Epithelial cell of esophagus (primary cell): Measurements from ENCODE around the gene IQCE.

Source experiments
- DNase-seq: peaks from one replicate; pipeline ENCODE4 v3.0.0; 2010; ENCODE audit warnings: low read depth
- H3K4me3 ChIP-seq: 2 replicates; pipeline ENCODE4 v1.5.1; 2011; ENCODE audit warnings: mild to moderate bottlenecking, low read length, control low read depth
- TF ChIP-seq, protein P1 (sequence below): IDR thresholded peaks from 2 replicates; pipeline ENCODE4 v1.5.1; 2011; ENCODE audit warnings: low read depth, mild to moderate bottlenecking, low read length, control low read depth, inconsistent platforms; ENCODE audit not compliant: insufficient read depth; ENCODE audit errors: missing control alignments

Gene IQCE

DNA sequence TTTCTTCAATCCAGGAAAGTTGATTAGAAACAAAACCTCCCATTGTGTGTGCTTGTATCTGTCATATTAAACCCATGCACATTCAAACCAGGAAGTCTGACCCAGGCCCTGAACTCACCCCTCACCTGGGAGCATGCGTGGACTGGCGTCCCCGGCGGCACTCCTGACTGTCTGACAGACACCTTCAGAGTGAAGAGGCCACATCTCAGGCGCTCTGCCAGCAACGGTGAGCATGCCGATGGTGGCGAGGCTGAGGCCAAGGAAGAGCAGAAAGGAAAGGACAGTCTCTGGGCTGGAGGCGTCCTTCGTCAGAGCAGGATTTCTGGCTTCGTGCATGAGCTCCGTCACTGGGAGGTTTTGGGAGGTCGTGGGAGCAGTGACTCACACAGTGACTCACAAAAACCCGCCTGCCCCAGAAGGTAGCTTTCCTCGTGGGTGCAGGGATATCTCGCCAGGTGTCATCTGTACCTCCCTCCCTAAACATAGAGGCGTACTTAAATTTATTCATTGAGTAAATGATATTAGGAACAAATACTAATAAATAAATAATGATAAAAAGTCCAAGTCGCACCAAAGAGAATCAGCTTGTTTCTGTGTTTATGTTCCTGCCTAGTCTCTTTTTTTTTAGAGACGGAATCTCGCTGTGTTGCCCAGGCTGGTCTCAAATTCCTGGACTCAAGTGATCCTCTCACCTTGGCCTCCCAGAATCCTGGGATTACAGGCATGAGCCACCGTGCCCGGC is 13.5 kb downstream of the IQCE start:
- no peak overlapping the region for H3K4me3 ChIP-seq
- TF ChIP-seq, protein P1, sequence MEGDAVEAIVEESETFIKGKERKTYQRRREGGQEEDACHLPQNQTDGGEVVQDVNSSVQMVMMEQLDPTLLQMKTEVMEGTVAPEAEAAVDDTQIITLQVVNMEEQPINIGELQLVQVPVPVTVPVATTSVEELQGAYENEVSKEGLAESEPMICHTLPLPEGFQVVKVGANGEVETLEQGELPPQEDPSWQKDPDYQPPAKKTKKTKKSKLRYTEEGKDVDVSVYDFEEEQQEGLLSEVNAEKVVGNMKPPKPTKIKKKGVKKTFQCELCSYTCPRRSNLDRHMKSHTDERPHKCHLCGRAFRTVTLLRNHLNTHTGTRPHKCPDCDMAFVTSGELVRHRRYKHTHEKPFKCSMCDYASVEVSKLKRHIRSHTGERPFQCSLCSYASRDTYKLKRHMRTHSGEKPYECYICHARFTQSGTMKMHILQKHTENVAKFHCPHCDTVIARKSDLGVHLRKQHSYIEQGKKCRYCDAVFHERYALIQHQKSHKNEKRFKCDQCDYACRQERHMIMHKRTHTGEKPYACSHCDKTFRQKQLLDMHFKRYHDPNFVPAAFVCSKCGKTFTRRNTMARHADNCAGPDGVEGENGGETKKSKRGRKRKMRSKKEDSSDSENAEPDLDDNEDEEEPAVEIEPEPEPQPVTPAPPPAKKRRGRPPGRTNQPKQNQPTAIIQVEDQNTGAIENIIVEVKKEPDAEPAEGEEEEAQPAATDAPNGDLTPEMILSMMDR: no peak
- DNase-seq: peak; percentile 52

DNA sequence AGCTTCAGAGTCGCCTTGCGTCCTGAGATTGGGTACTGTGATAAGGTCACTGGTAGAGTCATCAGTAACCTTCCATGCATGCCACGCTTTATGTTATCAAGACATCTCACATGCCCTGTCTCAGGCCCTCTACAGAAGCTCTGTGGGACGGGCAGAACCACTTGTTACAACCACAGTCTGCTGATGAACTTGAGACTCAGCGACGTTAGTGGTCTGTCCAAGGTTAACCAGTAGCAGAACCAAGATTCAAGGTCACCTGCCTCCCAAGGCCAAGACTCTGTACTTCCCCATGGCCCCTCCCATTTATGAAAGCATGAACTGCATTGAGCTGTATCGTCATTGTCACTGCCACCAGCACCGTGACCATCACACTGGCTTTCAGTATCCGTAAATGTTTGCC is 15.0 kb downstream of the IQCE start:
- TF ChIP-seq, protein P1: no peak
- DNase-seq: no peak
- no peak overlapping the region for H3K4me3 ChIP-seq

DNA sequence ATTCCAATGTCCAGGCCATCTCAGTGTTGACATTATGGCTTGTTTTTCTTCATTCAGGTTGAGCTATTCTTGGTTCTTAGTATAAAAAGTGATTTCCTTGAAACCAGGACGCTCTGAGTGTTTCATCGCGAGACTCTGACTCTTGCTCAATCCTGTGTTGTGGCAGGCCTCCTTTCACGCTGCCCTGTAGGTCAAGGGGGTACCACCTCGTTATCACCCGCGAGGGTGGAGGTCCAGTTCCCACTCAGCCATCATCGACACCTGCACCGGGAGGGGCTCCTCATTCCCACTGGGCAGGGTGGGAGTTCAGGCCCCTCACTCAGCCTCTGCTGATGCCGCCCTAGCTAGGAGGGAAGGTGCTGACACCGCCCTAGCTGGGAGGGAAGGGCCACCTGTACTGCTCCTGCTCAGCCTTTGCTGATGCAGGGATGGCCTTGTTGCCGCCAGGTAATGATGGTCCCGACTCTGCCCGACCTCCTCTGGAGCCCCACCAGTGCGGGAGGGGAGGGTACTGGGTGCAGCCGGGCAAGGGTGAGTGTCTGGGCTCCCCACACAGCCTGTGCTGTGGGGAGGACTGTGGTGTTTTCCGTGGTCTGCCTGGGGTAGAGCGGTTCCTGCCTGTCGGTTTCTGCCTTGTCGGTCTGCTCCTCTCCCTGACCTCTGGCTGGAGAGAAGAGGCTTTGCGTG is 16.4 kb downstream of the IQCE start:
- TF ChIP-seq, protein P1: no peak
- H3K4me3 ChIP-seq: no peak overlapping the region
- DNase-seq: no peak

DNA sequence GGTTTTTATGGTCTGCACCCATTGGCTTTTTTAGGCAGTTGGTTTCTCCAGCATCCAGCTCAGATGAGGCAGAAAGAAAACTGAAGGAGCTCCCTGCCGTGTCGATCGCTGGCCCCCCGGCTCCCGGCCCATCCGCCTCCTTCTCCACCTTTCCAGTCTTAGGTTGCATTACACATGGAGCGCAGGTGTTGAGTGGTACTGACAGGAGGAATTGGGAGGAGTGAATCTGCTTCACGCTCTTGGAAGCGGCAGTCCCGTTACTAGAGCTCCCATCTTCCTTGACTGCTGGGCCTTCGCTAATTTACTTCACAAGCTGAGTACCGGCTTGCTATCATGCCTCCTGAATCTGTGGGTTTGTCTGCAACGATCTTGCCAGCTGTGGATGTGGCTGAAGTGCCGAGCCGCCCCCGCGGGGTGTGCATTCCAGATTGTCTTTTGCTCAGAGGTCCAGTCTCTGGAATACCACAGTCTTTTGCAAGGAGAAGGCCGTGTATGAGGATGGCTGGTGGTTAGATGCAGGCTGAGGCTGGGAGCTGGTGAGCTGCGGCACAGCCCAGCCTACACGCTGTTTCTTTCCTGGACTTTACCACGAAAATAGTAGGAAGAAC is 17.1 kb downstream of the IQCE start:
- no peak for DNase-seq
- H3K4me3 ChIP-seq: no peak overlapping the region
- TF ChIP-seq, protein P1: no peak

DNA sequence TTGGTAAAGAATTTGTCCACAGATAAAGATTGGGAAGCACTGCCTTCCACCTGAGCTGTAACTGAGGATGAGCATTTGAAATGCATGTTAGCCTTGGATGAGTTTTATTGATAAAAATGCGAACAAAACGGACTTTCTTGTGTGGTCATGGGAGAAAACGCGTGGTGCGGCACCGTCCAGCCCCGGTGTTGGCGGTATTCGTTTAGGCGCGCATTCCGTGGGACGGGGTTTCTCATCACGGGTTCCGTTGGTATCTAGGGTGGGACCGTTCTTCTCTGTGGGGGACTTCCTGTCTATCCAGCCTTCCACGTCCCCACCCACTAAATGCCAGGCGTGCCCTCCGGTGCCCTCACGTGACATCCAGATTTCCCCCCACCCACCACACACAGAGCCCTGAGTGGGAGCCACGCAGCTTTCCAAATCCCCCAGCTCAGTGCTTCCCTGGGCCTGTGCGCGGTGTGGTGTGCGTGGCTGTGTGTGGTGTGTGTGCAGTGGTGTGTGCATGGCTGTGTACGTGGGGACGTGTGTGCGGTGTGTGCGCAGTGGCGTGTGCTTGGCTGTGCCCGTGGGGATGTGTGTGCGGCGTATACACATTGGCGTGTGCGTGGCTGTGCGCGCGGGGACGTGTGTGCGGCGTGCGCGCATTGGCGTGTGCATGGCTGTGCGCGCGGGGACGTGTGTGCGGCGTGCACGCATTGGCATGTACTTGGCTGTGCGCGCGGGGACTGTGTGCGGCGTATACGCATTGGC is 18.1 kb downstream of the IQCE start:
- TF ChIP-seq, protein P1: no peak
- DNase-seq: no peak
- no peak overlapping the region for H3K4me3 ChIP-seq

DNA sequence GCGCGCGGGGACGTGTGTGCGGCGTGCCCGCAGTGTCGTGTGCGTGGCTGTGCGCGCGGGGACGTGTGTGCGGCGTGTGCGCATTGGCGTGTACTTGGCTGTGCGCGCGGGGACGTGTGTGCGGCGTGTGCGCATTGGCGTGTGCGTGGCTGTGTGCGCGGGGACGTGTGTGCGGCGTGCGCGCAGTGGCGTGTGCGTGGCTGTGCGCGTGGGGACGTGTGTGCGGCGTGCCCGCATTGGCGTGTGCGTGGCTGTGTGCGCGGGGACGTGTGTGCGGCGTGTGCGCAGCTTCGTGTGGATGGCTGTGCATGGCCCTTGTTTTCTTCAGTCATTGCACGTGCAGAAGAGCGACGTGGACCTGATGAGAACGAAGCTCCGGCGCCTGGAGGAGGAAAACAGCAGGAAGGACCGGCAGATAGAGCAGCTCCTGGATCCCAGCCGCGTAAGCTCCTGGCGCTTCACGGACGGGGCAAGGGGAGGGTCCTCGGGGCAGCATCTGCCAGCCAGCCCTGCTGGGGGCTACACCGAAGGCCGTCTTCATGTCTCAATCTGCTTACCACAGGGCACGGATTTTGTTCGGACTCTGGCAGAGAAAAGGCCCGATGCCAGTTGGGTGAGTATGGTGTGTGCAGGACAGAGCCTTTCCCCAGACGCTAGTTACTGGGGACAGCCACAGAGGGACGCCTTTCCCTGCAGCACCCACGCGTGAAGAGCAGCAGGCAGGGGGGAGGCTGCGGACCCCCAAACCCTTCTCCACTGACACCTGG is 19.3 kb downstream of the IQCE start:
- TF ChIP-seq, protein P1: no peak
- no peak for DNase-seq
- no peak overlapping the region for H3K4me3 ChIP-seq
